HepG2 (cell line): Measurements from ENCODE around the gene SLC9A9. TPM values are rescaled to one million over a fixed set of nuclear protein-coding genes. Genes with fewer than 3 reads are reported as not detected.

Source experiments
- ATAC-seq: fragments of 200-7000 bp; cut with Tn5 transposase; 3 replicates; pipeline ENCODE4 v1.9.1; 2020; ENCODE audit warnings: mild to moderate bottlenecking, moderate library complexity
- BruUV-seq: library from RNA; stranded (reverse); fragments of 400-500 nt; replicated peaks from 2 replicates; lab custom pipeline; 2021; lab: Mats Ljungman, UMichigan
- CTCF ChIA-PET: fragments of 300-600 bp; formaldehyde crosslinking; extraction: SDS; loops from one replicate; lab custom pipeline; 2021; ENCODE audit warnings: low total read pairs, inconsistent platforms, low intra/inter-chr PET ratio; lab: Yijun Ruan, JAX
- POLR2A ChIA-PET: fragments of 350-600 bp; sonication (Branson Sonifier 250); formaldehyde crosslinking; loops from one replicate; lab custom pipeline; 2020; ENCODE audit warnings: antibody characterized with exemption, inconsistent platforms; lab: Yijun Ruan, JAX
- DNase-seq: peaks from one replicate; pipeline ENCODE4 v3.0.0-alpha.2; 2015; ENCODE audit warnings: low spot score
- FAIRE-seq: peaks from 3 replicates; lab custom pipeline; 2011; peaks lifted over from hg19 to GRCh38; lab: Jason Lieb, UNC
- H2AFZ ChIP-seq: one replicate; pipeline ENCODE4 v1.6.1; 2011; ENCODE audit warnings: low read length, inconsistent platforms
- H3K27ac ChIP-seq: fragments of 300-600 bp; 3 replicates; pipeline ENCODE4 v1.8.0; 2011; ENCODE audit warnings: mixed run types, mild to moderate bottlenecking, mixed read lengths, low read length, inconsistent platforms; ENCODE audit not compliant: insufficient read depth; ENCODE audit errors: extremely low read length
- H3K27me3 ChIP-seq, 2 experiments: fragments of 200-600 bp in 1 of 2; 2 replicates in 1 of 2; 3 replicates in 1 of 2; pipeline versions ENCODE4 v1.6.0 to v1.8.0; 2011; ENCODE audit warnings: low read length in 2 of 2, mild to moderate bottlenecking in 2 of 2, moderate library complexity in 2 of 2, inconsistent platforms in 1 of 2; ENCODE audit not compliant: insufficient read depth in 2 of 2, control insufficient read depth in 1 of 2
- H3K36me3 ChIP-seq, 2 experiments: fragments of 200-600 bp in 1 of 2; replicated peaks in 1 of 2; 2 replicates in 1 of 2; 3 replicates in 1 of 2; pipeline versions ENCODE4 v1.5.1 to v1.8.0; 2011; ENCODE audit warnings: low read length in 2 of 2, inconsistent platforms in 1 of 2; ENCODE audit not compliant: insufficient read depth in 2 of 2, control insufficient read depth in 1 of 2
- H3K4me1 ChIP-seq: 2 replicates; pipeline ENCODE4 v1.5.1; 2012; ENCODE audit warnings: low read length, inconsistent platforms; ENCODE audit not compliant: insufficient read depth
- H3K4me2 ChIP-seq: 2 replicates; pipeline ENCODE4 v1.6.0; 2011; ENCODE audit warnings: low read depth, low read length, inconsistent platforms
- H3K4me3 ChIP-seq, 3 experiments: fragments of 200-600 bp in 1 of 3; sonication (generic), shearing (Covaris generic) in 1 of 3; replicated peaks in 1 of 3; 2 replicates each; pipeline ENCODE4 v1.5.1; 2011 to 2016; ENCODE audit warnings: low read length in 3 of 3, inconsistent platforms in 2 of 3, low read depth in 2 of 3, mild to moderate bottlenecking in 2 of 3, control low read depth in 1 of 3, mixed read lengths in 1 of 3; ENCODE audit not compliant: insufficient read depth in 1 of 3
- H3K79me2 ChIP-seq: one replicate; pipeline ENCODE4 v1.6.1; 2011; ENCODE audit warnings: low read length, inconsistent platforms; ENCODE audit not compliant: insufficient read depth
- H3K9ac ChIP-seq: 2 replicates; pipeline ENCODE4 v1.6.0; 2011; ENCODE audit warnings: mild to moderate bottlenecking, low read depth, low read length, inconsistent platforms; ENCODE audit not compliant: insufficient read depth
- H3K9me3 ChIP-seq: 2 replicates; pipeline ENCODE4 v1.5.1; 2012; ENCODE audit warnings: mild to moderate bottlenecking, low read length
- H4K20me1 ChIP-seq: 2 replicates; pipeline ENCODE4 v1.6.0; 2011; ENCODE audit warnings: inconsistent platforms, mild to moderate bottlenecking, low read length, moderate library complexity; ENCODE audit not compliant: insufficient read depth
- AKAP8 ChIP-seq: sonication (generic); formaldehyde crosslinking; IDR thresholded peaks from 2 replicates; pipeline ENCODE4 v1.5.1; 2020; ENCODE audit warnings: mild to moderate bottlenecking, missing genetic modification reagents
- ATF1 ChIP-seq: IDR thresholded peaks from 2 replicates; pipeline ENCODE4 v1.6.1; 2016; ENCODE audit warnings: mild to moderate bottlenecking, control low read depth
- ATM ChIP-seq: fragments of 450-650 bp; IDR thresholded peaks from 2 replicates; pipeline ENCODE4 v1.7.1; 2017; ENCODE audit warnings: mild to moderate bottlenecking, borderline replicate concordance
- GFI1 ChIP-seq: sonication (generic); formaldehyde crosslinking; IDR thresholded peaks from 2 replicates; pipeline ENCODE4 v1.5.0; 2020; ENCODE audit warnings: missing genetic modification reagents, mild to moderate bottlenecking, borderline replicate concordance
- HNF4G ChIP-seq, 2 experiments: sonication (generic) in 1 of 2; formaldehyde crosslinking in 1 of 2; IDR thresholded peaks; 2 replicates each; pipeline versions ENCODE4 v1.4.0 to v1.6.1; 2011 to 2020; ENCODE audit warnings: borderline replicate concordance in 2 of 2, low read depth in 2 of 2, mild to moderate bottlenecking in 2 of 2, low read length in 1 of 2, missing genetic modification reagents in 1 of 2, moderate library complexity in 1 of 2
- HOXA7 ChIP-seq: sonication (generic); formaldehyde crosslinking; IDR thresholded peaks from 2 replicates; pipeline ENCODE4 v1.8.1; 2022; ENCODE audit warnings: mild to moderate bottlenecking, missing genetic modification reagents, moderate library complexity
- JARID2 ChIP-seq: sonication (generic); formaldehyde crosslinking; IDR thresholded peaks from 2 replicates; pipeline ENCODE4 v1.8.1; 2023; ENCODE audit warnings: missing genetic modification reagents, inconsistent platforms; ENCODE audit not compliant: insufficient replicate concordance
- KMT2B ChIP-seq: IDR thresholded peaks from 2 replicates; pipeline ENCODE4 v1.6.1; 2016; ENCODE audit warnings: missing genetic modification reagents, missing compliant biosample characterization
- MAFK ChIP-seq, 2 experiments: IDR thresholded peaks in 1 of 2; conservative IDR thresholded peaks in 1 of 2; 2 replicates each; pipeline ENCODE4 v1.6.1; 2011; ENCODE audit warnings: improper control_type of control experiment in 2 of 2, low read length in 2 of 2
- NCOR1 ChIP-seq: fragments of 200-600 bp; sonication (generic); IDR thresholded peaks from 2 replicates; pipeline ENCODE4 v1.7.0; 2017; ENCODE audit warnings: antibody characterized with exemption, low read length, borderline replicate concordance
- SRSF4 ChIP-seq: fragments of 200-400 bp; formaldehyde crosslinking; IDR thresholded peaks from one replicate; pipeline ENCODE4 v1.6.1; 2018; ENCODE audit warnings: mild to moderate bottlenecking, low read depth, low read length, moderate library complexity; ENCODE audit not compliant: poor library complexity, severe bottlenecking
- ZEB1 ChIP-seq: IDR thresholded peaks from 2 replicates; pipeline ENCODE4 v1.6.1; 2012; ENCODE audit warnings: mild to moderate bottlenecking, low read depth, inconsistent platforms; ENCODE audit not compliant: insufficient replicate concordance
- ZNF24 ChIP-seq: fragments of 450-650 bp; IDR thresholded peaks from 2 replicates; pipeline ENCODE4 v1.6.1; 2017; ENCODE audit warnings: antibody characterized with exemption, mild to moderate bottlenecking
- ZNF549 ChIP-seq: sonication (generic); formaldehyde crosslinking; IDR thresholded peaks from 2 replicates; pipeline ENCODE4 v1.5.0; 2020; ENCODE audit warnings: missing genetic modification reagents
- ZNF816 ChIP-seq: sonication (generic); formaldehyde crosslinking; IDR thresholded peaks from 2 replicates; pipeline ENCODE4 v1.8.0; 2022; ENCODE audit warnings: missing genetic modification reagents, mild to moderate bottlenecking, borderline replicate concordance
- ZSCAN22 ChIP-seq: sonication (generic); formaldehyde crosslinking; IDR thresholded peaks from 2 replicates; pipeline ENCODE4 v1.4.0; 2020; ENCODE audit warnings: mild to moderate bottlenecking, missing genetic modification reagents
- ZSCAN29 ChIP-seq: sonication (generic); formaldehyde crosslinking; conservative IDR thresholded peaks from 2 replicates; pipeline ENCODE4 v1.4.0; 2020; ENCODE audit warnings: mild to moderate bottlenecking, missing genetic modification reagents
- WGBS: methylation state at CpG from one replicate; pipeline ENCODE4 v1.1.6; 2017; ENCODE audit warnings: low lambda C conversion rate; 5-methylcytosine and 5-hydroxymethylcytosine counted together
- in situ Hi-C: cut with HindIII; loops from 2 replicates; pipeline ENCODE4 v1.10.0; 2017; ENCODE audit warnings: low pct_unique_long_range_greater_than_20kb; ENCODE audit not compliant: extremely low pct_ligation_motif_present
- intact Hi-C: fragments of 100-400 bp; cut with micrococcal nuclease; formaldehyde crosslinking; loops from one replicate; pipeline ENCODE4 v1.10.0; 2022; ENCODE audit not compliant: unreplicated experiment
- polyA plus RNA-seq, 8 experiments: library from polyadenylated mRNA; depleted of rRNA in 3 of 8; stranded (reverse) in 7 of 8; unstranded in 1 of 8; fragments of >200 nt; fragmentation: Illumina TruSeq in 4 of 8; extraction: Trizol in 4 of 8; gene quantifications; 2 replicates each; pipeline versions ENCODE4 v1.2.1 to v1.2.3, GENCODE V29; 2011 to 2016; ENCODE audit warnings: low read depth in 4 of 8, missing spikeins in 1 of 8, mixed read lengths in 1 of 8; ENCODE audit not compliant: insufficient read depth in 1 of 8
- total RNA-seq, 5 experiments: library from RNA; depleted of rRNA; stranded (reverse); fragments of >200 nt; fragmentation: Illumina TruSeq; extraction: Trizol; gene quantifications; 2 replicates each; pipeline ENCODE4 v1.2.3, GENCODE V29; 2016; ENCODE audit warnings: low read depth in 1 of 5
- TF ChIP-seq, protein P1 (sequence below): IDR thresholded peaks from 2 replicates; pipeline ENCODE4 v1.6.1; 2016; ENCODE audit warnings: mild to moderate bottlenecking

The SLC9A9 gene
- total and polyA plus RNA-seq, 2 of the 13 experiments (the other 11 are each of a cell fraction or from before 2014, with no cell fraction given): not detected

- in situ Hi-C loops: no loop called here
- ATAC-seq: no peak
- no peaks in the 10 kb centered on the region for H4K20me1 ChIP-seq
- H3K9me3 ChIP-seq: no peaks in the 10 kb centered on the region
- intact Hi-C loops: no loop called here
- DNase-seq: no peak
- TF ChIP-seq MAFK (conservative IDR thresholded peaks at IDR 0.05 in 1 of 2, IDR thresholded peaks at IDR 0.05 in 1 of 2; ENCODE audit: low read length in 2 of 2): peak; percentile 15 to 18; a peak in 2 of 4 replicates
- no peak for TF ChIP-seq ZNF549 (CRISPR knock-in tag)
- no peak for TF ChIP-seq NCOR1
- TF ChIP-seq SRSF4: no peak
- TF ChIP-seq, all 625 proteins: peak for 1
- no peak overlapping the region for H3K9ac ChIP-seq
- no peaks in the 10 kb centered on the region for H3K36me3 ChIP-seq
- no peaks in the 10 kb centered on the region for H3K27me3 ChIP-seq
- BruUV-seq: no TSS peak
- H3K4me3 ChIP-seq: no peak overlapping the region
- H3K27ac ChIP-seq: no peak overlapping the region
- H3K79me2 ChIP-seq: no peaks in the 10 kb centered on the region
- H2AFZ ChIP-seq: no peak overlapping the region
- ChIA-PET POLR2A (no interaction called here), CTCF (no interaction called here)
- no peak for FAIRE-seq
- H3K4me2 ChIP-seq: no peak overlapping the region
- no peaks in the 10 kb centered on the region for H3K4me1 ChIP-seq
- 2% methylated on average over 3 of the region's 3 CpGs for whole genome bisulfite sequencing
Observed at GRCh38 chr3:143820466-143821221, 27.6 kb downstream of the SLC9A9 start.

DNA sequence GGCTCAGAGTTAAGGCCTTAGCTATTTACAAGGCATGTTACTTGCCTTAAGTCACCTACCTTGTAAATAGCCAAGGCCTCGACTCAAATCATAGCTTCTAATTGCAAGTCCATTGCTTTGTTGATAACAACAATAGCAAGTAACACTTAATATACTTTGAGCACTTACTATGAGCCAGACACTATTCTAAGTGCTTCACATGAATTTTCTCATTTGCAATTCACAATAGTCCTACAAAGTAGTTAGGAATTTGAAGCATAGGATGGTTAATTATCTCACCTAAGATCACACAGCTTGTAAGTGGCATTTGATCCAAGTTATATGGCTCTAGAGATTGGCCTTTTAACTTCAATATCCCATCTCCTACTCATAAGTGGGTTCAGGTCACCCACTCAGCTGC lies 28.4 kb downstream of the SLC9A9 start:
- Histone ChIP-seq H3K36me3 (no peaks in the 10 kb centered on the region), H3K27me3 (no peaks in the 10 kb centered on the region), H3K4me1 (no peaks in the 10 kb centered on the region), H4K20me1 (no peaks in the 10 kb centered on the region), H3K79me2 (no peaks in the 10 kb centered on the region), H2AFZ (no peak overlapping the region), H3K4me3 (no peak overlapping the region), H3K9me3 (no peaks in the 10 kb centered on the region), H3K27ac (no peak overlapping the region), H3K9ac (no peak overlapping the region), H3K4me2 (no peak overlapping the region)
- BruUV-seq: no TSS peak
- CTCF ChIA-PET: no interaction called here
- POLR2A ChIA-PET: no interaction called here
- ATAC-seq: no peak
- intact Hi-C loops (no loop called here), in situ Hi-C loops (no loop called here)
- 5% methylated on average over 1 of the region's 1 CpG for WGBS
- no peak for DNase-seq
- FAIRE-seq: no peak
- no peak for TF ChIP-seq ZSCAN22
- no peak for TF ChIP-seq ZNF24
- TF ChIP-seq HOXA7 (CRISPR knock-in tag): no peak
- TF ChIP-seq ZEB1: no peak
- TF ChIP-seq KMT2B (CRISPR knock-in tag): no peak
- no peak for TF ChIP-seq JARID2 (CRISPR knock-in tag)
- no peak for TF ChIP-seq HNF4G (IDR thresholded peaks at IDR 0.05; ENCODE audit: borderline replicate concordance, low read depth, low read length)
- TF ChIP-seq HNF4G (CRISPR knock-in tag; IDR thresholded peaks at IDR 0.05; ENCODE audit: borderline replicate concordance, low read depth): no peak
- no peak for TF ChIP-seq ATM
- TF ChIP-seq, protein P1, sequence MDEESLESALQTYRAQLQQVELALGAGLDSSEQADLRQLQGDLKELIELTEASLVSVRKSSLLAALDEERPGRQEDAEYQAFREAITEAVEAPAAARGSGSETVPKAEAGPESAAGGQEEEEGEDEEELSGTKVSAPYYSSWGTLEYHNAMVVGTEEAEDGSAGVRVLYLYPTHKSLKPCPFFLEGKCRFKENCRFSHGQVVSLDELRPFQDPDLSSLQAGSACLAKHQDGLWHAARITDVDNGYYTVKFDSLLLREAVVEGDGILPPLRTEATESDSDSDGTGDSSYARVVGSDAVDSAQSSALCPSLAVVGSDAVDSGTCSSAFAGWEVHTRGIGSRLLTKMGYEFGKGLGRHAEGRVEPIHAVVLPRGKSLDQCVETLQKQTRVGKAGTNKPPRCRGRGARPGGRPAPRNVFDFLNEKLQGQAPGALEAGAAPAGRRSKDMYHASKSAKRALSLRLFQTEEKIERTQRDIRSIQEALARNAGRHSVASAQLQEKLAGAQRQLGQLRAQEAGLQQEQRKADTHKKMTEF (CRISPR knock-in tag): no peak
- no peak for TF ChIP-seq ZNF816 (CRISPR knock-in tag)
- TF ChIP-seq ATF1 (CRISPR knock-in tag): no peak
- no peak for TF ChIP-seq GFI1
- no peak for TF ChIP-seq AKAP8 (CRISPR knock-in tag)
- TF ChIP-seq ZSCAN29 (CRISPR knock-in tag): no peak
